K562 (cell line): ENCODE data around the gene OGT. TPM values are rescaled to one million over a fixed set of nuclear protein-coding genes. Genes with fewer than 3 reads are reported as not detected.
"Not testable (repeated sequence)": the region's sequence is repeated elsewhere in the genome, so short reads cannot be mapped to it uniquely, and the experiment has no call there.

Experiments
- ATAC-seq: fragments of 200-7000 bp; cut with Tn5 transposase; 3 replicates; pipeline ENCODE4 v1.9.1; 2020; ENCODE audit warnings: moderate library complexity
- BruUV-seq: library from RNA; stranded (reverse); fragments of 400-500 nt; replicated peaks from 2 replicates; lab custom pipeline; 2021; lab: Mats Ljungman, UMichigan
- CTCF ChIA-PET: fragments of 300-600 bp; formaldehyde crosslinking; extraction: SDS; loops from one replicate; lab custom pipeline; 2021; ENCODE audit warnings: low intra/inter-chr PET ratio; lab: Yijun Ruan, JAX
- POLR2A ChIA-PET: fragments of 300-600, 350-650 bp; sonication (Branson Sonifier 250); formaldehyde crosslinking; extraction: SDS; loops from one replicate; lab custom pipeline; 2021; ENCODE audit warnings: antibody characterized with exemption, inconsistent platforms; lab: Yijun Ruan, JAX
- DNase-seq, 4 experiments: peaks; one replicate each; pipeline versions ENCODE4 v3.0.0 to v3.0.0-alpha.2; 2011 to 2018; ENCODE audit warnings: low spot score in 3 of 4, mixed read lengths in 3 of 4; ENCODE audit errors: extremely low read depth in 1 of 4
- FAIRE-seq: peaks from 2 replicates; lab custom pipeline; 2011; peaks lifted over from hg19 to GRCh38; lab: Jason Lieb, UNC
- H2AFZ ChIP-seq: 2 replicates; pipeline ENCODE4 v1.6.0; 2011; ENCODE audit warnings: low read depth, low read length, control low read depth, inconsistent platforms
- H3K27ac ChIP-seq: fragments of 200-600 bp; 3 replicates; pipeline ENCODE4 v1.8.0; 2011; ENCODE audit warnings: low read depth, mild to moderate bottlenecking, control low read depth, inconsistent platforms, low read length, moderate library complexity, mixed read lengths; ENCODE audit errors: extremely low read depth
- H3K27me3 ChIP-seq, 2 experiments: fragments of 300-600 bp in 1 of 2; 2 replicates in 1 of 2; 3 replicates in 1 of 2; pipeline versions ENCODE4 v1.6.0 to v1.8.0; 2011; ENCODE audit warnings: inconsistent platforms in 2 of 2, low read length in 2 of 2, mild to moderate bottlenecking in 1 of 2, mixed read lengths in 1 of 2, moderate library complexity in 1 of 2; ENCODE audit not compliant: control insufficient read depth in 2 of 2, insufficient read depth in 2 of 2
- H3K36me3 ChIP-seq: fragments of 300-600 bp; 3 replicates; pipeline ENCODE4 v1.8.0; 2011; ENCODE audit warnings: mild to moderate bottlenecking, low read length, inconsistent platforms; ENCODE audit not compliant: control insufficient read depth, insufficient read depth
- H3K4me1 ChIP-seq, 2 experiments: fragments of 200-600 bp in 1 of 2; replicated peaks in 1 of 2; 2 replicates in 1 of 2; 3 replicates in 1 of 2; pipeline versions ENCODE4 v1.5.1 to v1.8.0; 2011; ENCODE audit warnings: inconsistent platforms in 2 of 2, low read length in 2 of 2, mild to moderate bottlenecking in 1 of 2, mixed read lengths in 1 of 2, moderate library complexity in 1 of 2; ENCODE audit not compliant: control insufficient read depth in 2 of 2, insufficient read depth in 2 of 2
- H3K4me2 ChIP-seq: 2 replicates; pipeline ENCODE4 v1.6.1; 2011; ENCODE audit warnings: low read length, control low read depth, inconsistent platforms, mixed read lengths; ENCODE audit not compliant: insufficient read depth
- H3K4me3 ChIP-seq: fragments of 200-600 bp; sonication (generic), shearing (Covaris generic); 2 replicates; pipeline ENCODE4 v1.5.1; 2016; ENCODE audit warnings: control low read depth, inconsistent platforms
- H3K79me2 ChIP-seq: fragments of 200-600 bp; 3 replicates; pipeline ENCODE4 v1.8.0; 2011; ENCODE audit warnings: low read length, inconsistent platforms; ENCODE audit not compliant: control insufficient read depth, insufficient read depth
- H3K9ac ChIP-seq, 2 experiments: 2 replicates each; pipeline versions ENCODE4 v1.6.0 to v1.6.1; 2011; ENCODE audit warnings: low read depth in 2 of 2, low read length in 2 of 2, control low read depth in 1 of 2, inconsistent platforms in 1 of 2, mild to moderate bottlenecking in 1 of 2, mixed read lengths in 1 of 2; ENCODE audit not compliant: insufficient read depth in 1 of 2
- H3K9me1 ChIP-seq: one replicate; pipeline ENCODE4 v1.6.0; 2011; ENCODE audit warnings: inconsistent platforms, mild to moderate bottlenecking, low read length, moderate library complexity; ENCODE audit not compliant: control insufficient read depth, insufficient read depth
- H3K9me3 ChIP-seq: replicated peaks from 2 replicates; pipeline ENCODE4 v1.5.1; 2011; ENCODE audit warnings: low read depth, low read length, inconsistent platforms; ENCODE audit not compliant: control insufficient read depth, insufficient read depth
- H4K20me1 ChIP-seq: replicated peaks from 2 replicates; pipeline ENCODE4 v1.6.1; 2011; ENCODE audit warnings: low read length, inconsistent platforms, mixed read lengths; ENCODE audit not compliant: control insufficient read depth, insufficient read depth
- CTCF ChIP-seq, 3 experiments: IDR thresholded peaks in 2 of 3; conservative IDR thresholded peaks in 1 of 3; 2 replicates each; pipeline ENCODE4 v1.5.1; 2011 to 2012; ENCODE audit warnings: low read length in 3 of 3, mild to moderate bottlenecking in 3 of 3, control low read depth in 2 of 3, improper control_type of control experiment in 1 of 3, inconsistent platforms in 1 of 3, low read depth in 1 of 3, mixed read lengths in 1 of 3, moderate library complexity in 1 of 3; ENCODE audit not compliant: insufficient read depth in 2 of 3
- DIDO1 ChIP-seq: fragments of 450-650 bp; IDR thresholded peaks from 2 replicates; pipeline ENCODE4 v1.6.1; 2016; ENCODE audit warnings: low read depth, missing biosample characterization, missing genetic modification characterization
- E2F4 ChIP-seq: sonication (generic); formaldehyde crosslinking; IDR thresholded peaks from 2 replicates; pipeline ENCODE4 v1.8.0; 2022; ENCODE audit warnings: mild to moderate bottlenecking, low read depth, missing genetic modification reagents
- NFYB ChIP-seq: IDR thresholded peaks from 2 replicates; pipeline ENCODE4 v1.6.1; 2011; ENCODE audit warnings: mild to moderate bottlenecking, moderate library complexity; ENCODE audit not compliant: insufficient read length; ENCODE audit errors: extremely low read depth
- TEAD2 ChIP-seq: fragments of 450-650 bp; IDR thresholded peaks from 2 replicates; pipeline ENCODE4 v1.6.1; 2016; ENCODE audit warnings: missing genetic modification characterization, control low read depth, missing compliant biosample characterization
- ZNF384 ChIP-seq: IDR thresholded peaks from 2 replicates; pipeline ENCODE4 v1.6.1; 2012; ENCODE audit warnings: low read depth, low read length, improper control_type of control experiment
- WGBS: fragments of 100-300 bp; shearing (Covaris generic); methylation state at CpG from one replicate; pipeline ENCODE4 v1.1.6; 2016; ENCODE audit warnings: low coverage, mixed read lengths; ENCODE audit not compliant: insufficient coverage; ENCODE audit errors: missing lambda C conversion rate; 5-methylcytosine and 5-hydroxymethylcytosine counted together
- in situ Hi-C: fragments of 300-500 bp; cut with MboI; formaldehyde crosslinking; loops from 4 replicates; pipeline ENCODE4 v1.15.0; 2018; ENCODE audit warnings: inconsistent platforms, mixed read lengths
- intact Hi-C: fragments of 100-400 bp; cut with micrococcal nuclease; formaldehyde crosslinking; loops from 2 replicates; pipeline ENCODE4 v1.14.2; 2022
- polyA plus RNA-seq, 8 experiments: library from polyadenylated mRNA; depleted of rRNA in 4 of 8; stranded (reverse) in 5 of 8; unstranded in 3 of 8; fragments of >200 nt; fragmentation: Nextera tagmentation in 2 of 8; fragmentation: Illumina TruSeq in 1 of 8; extraction: Ambion mirVana in 2 of 8; extraction: Trizol in 1 of 8; gene quantifications; 2 replicates each; pipeline versions ENCODE4 v1.2.1 to v1.2.3, GENCODE V29; 2011 to 2014; ENCODE audit warnings: inconsistent platforms in 1 of 8, missing spikeins in 1 of 8
- total RNA-seq, 7 experiments: library from RNA; depleted of rRNA in 6 of 7; stranded (reverse); fragments of >200 nt in 6 of 7; fragmentation: Illumina TruSeq in 2 of 7; extraction: Trizol in 2 of 7; gene quantifications; 2 replicates each; pipeline versions ENCODE4 v1.2.1 to v1.2.3, GENCODE V29; 2011 to 2021; ENCODE audit warnings: low replicate concordance in 1 of 7
- TF ChIP-seq, protein P1 (sequence below): fragments of 450-650 bp; conservative IDR thresholded peaks from 2 replicates; pipeline ENCODE4 v1.6.1; 2016; ENCODE audit warnings: missing genetic modification characterization, low read depth, mild to moderate bottlenecking, control low read depth, missing compliant biosample characterization
- TF ChIP-seq, protein P2 (sequence below): IDR thresholded peaks from 2 replicates; pipeline ENCODE4 v1.6.1; 2011; ENCODE audit not compliant: insufficient read length; ENCODE audit errors: extremely low read depth

The OGT gene
- total and polyA plus RNA-seq, 9 of the 15 experiments (the other 6 are each of a cell fraction or from before 2014, with no cell fraction given), result 38.9 to 347 (median 117) TPM

DNA sequence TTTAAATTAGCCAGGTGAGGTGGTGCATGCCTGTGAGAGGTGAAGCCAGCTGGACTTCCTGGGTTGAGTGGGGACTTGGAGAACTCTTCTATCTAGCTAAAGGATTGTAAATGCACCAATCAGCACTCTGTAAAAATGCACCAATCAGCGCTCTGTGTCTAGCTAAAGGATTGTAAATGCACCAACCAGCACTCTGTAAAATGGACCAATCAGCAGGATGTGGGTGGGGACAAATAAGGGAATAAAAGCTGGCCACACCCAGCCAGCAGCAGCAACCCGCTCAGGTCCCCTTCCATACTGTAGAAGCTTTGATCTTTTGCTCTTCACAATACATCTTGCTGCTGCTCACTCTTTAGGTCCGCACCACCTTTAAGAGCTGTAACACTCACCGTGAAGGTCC is 19.2 kb upstream of the OGT start:
- FAIRE-seq, H3K9ac ChIP-seq, ATAC-seq, H3K79me2 ChIP-seq, H3K4me3 ChIP-seq, H3K36me3 ChIP-seq, intact Hi-C loops, in situ Hi-C loops, H3K27ac ChIP-seq, H3K4me2 ChIP-seq, H3K9me1 ChIP-seq, H2AFZ ChIP-seq, H3K27me3 ChIP-seq, BruUV-seq, DNase-seq, H3K9me3 ChIP-seq, H3K4me1 ChIP-seq, H4K20me1 ChIP-seq: not testable (repeated sequence)
- CTCF ChIA-PET, result interaction anchor here (0.8 kb wide), 1 partner anchor 388 kb away, joined by 3 read pairs; no protein-coding TSS in a partner anchor
- TF ChIP-seq NFYB, result peak; percentile 75
- POLR2A ChIA-PET, result interaction anchor here (0.7 kb wide), 1 partner anchor 21 kb away, joined by 4 read pairs; no protein-coding TSS in a partner anchor
- WGBS, result 62% methylated on average over 4 of the region's 4 CpGs

GRCh38 chrX:71514367-71515037 is 18.4 kb upstream of the OGT start:
- H3K27ac ChIP-seq, result no peak overlapping the region
- in situ Hi-C loops (no loop called here), intact Hi-C loops (no loop called here)
- H3K9me1 ChIP-seq, result no peaks in the 10 kb centered on the region
- FAIRE-seq, result no peak
- no peak overlapping the region for H3K9ac ChIP-seq
- no peaks in the 10 kb centered on the region for H3K36me3 ChIP-seq
- DNase-seq, result no peak
- H3K27me3 ChIP-seq, result no peaks in the 10 kb centered on the region
- BruUV-seq, result no TSS peak
- CTCF ChIA-PET, result no interaction called here
- H3K4me3 ChIP-seq, result no peak overlapping the region
- 7% methylated on average over 4 of the region's 5 CpGs for WGBS
- no peaks in the 10 kb centered on the region; the same call in 1 of the 2 replicates for H3K9me3 ChIP-seq
- H3K4me2 ChIP-seq, result no peak overlapping the region
- peak overlapping the region; percentile 10; the same call in 1 of the 2 replicates for H2AFZ ChIP-seq
- POLR2A ChIA-PET, result no interaction called here
- H3K4me1 ChIP-seq, result no peaks in the 10 kb centered on the region
- no peaks in the 10 kb centered on the region for H3K79me2 ChIP-seq
- H4K20me1 ChIP-seq, result no peaks in the 10 kb centered on the region
- peak; percentile 72; the same call in 2 of the 3 replicates for ATAC-seq
- TF ChIP-seq ZNF384, result peak; percentile 73
- no peak for TF ChIP-seq TEAD2 (tag)
- TF ChIP-seq, protein P1, sequence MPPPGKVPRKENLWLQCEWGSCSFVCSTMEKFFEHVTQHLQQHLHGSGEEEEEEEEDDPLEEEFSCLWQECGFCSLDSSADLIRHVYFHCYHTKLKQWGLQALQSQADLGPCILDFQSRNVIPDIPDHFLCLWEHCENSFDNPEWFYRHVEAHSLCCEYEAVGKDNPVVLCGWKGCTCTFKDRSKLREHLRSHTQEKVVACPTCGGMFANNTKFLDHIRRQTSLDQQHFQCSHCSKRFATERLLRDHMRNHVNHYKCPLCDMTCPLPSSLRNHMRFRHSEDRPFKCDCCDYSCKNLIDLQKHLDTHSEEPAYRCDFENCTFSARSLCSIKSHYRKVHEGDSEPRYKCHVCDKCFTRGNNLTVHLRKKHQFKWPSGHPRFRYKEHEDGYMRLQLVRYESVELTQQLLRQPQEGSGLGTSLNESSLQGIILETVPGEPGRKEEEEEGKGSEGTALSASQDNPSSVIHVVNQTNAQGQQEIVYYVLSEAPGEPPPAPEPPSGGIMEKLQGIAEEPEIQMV, result no peak
- 0 out of 6 replicates have a peak, but pooled peaks of 1 of the 3 experiments have one; percentile 5 for TF ChIP-seq CTCF (IDR thresholded peaks at IDR 0.05 in 2 of 3, conservative IDR thresholded peaks at IDR 0.05 in 1 of 3; ENCODE audit: insufficient read depth in 2 of 3, low read depth in 1 of 3, low read length in 3 of 3)
- TF ChIP-seq E2F4 (CRISPR knock-in tag), result no peak
- TF ChIP-seq, protein P2, sequence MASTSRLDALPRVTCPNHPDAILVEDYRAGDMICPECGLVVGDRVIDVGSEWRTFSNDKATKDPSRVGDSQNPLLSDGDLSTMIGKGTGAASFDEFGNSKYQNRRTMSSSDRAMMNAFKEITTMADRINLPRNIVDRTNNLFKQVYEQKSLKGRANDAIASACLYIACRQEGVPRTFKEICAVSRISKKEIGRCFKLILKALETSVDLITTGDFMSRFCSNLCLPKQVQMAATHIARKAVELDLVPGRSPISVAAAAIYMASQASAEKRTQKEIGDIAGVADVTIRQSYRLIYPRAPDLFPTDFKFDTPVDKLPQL, result no peak
- no peak for TF ChIP-seq DIDO1 (tag)
